CD4-positive, alpha-beta T cell treated with Interleukin-6 at 100 ng/mL for 8 hours (primary cell): ENCODE results near the gene ADCY3.
"Not testable (repeated sequence)": the region's sequence is repeated elsewhere in the genome, so short reads cannot be mapped to it uniquely, and the experiment has no call there.

ENCODE experiments used
- DNase-seq: peaks from one replicate; pipeline ENCODE4 v3.0.0-alpha.2; 2020; ENCODE audit warnings: mixed read lengths, low spot score

The ADCY3 gene

DNA sequence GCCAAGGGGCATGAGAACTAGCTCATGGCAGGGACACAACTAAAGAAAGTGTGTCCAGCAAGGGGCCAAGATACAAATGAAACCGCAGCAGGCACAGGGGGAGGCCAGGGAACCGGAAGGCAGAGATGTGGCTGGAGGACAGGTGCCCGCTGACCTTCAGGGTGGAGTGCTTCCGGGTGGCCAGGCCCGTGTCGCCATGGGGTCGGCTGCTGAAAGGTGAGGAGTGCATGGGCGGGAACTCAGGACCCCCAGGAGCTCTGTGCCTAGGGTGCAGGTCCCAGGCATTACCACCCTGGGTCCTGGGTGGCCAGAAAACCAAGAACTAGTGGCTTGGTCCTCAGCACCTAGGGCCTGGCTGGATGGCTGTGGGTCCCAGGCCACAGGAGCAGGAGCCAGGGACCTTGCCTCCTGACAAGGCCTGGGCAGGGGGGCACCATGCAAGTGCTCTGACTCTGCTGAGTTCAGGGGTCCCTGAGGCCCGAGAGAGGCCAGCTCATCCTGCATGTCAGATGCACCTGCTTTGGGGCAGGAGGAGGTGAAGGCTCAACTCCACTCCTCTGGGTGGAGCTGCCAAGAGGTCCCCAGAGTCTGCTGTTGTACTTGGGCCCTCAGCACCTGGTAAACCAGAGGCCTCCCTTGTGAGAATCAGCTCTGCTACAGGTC lies 75.9 kb downstream of the ADCY3 start:
- DNase-seq = no peak

DNA sequence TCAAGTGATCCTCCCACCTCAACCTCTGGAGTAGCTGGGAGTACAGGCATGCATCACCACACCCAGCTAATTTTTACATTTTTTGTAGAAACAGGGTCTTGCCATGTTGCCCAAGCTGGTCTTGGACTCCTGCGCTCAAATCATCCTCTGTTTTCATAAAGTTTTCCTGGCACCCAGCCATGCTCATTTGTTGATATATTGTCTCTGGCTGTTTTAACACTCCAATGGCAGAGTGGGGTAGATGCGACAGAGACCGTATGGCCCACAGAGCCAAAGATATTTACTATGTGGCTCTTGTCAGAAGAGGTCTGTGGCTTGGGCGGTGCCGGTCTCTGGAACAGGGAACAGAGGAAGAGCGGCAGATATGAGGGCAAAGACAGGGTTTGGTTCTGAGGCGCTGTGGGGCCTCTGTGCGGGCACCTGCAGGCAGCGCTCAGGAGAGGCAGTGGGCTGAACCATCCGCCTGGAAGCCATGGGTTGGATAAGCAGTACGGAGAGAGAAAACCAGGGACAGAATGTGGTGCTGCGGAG lies 76.6 kb downstream of the ADCY3 start:
- no peak for DNase-seq

DNA sequence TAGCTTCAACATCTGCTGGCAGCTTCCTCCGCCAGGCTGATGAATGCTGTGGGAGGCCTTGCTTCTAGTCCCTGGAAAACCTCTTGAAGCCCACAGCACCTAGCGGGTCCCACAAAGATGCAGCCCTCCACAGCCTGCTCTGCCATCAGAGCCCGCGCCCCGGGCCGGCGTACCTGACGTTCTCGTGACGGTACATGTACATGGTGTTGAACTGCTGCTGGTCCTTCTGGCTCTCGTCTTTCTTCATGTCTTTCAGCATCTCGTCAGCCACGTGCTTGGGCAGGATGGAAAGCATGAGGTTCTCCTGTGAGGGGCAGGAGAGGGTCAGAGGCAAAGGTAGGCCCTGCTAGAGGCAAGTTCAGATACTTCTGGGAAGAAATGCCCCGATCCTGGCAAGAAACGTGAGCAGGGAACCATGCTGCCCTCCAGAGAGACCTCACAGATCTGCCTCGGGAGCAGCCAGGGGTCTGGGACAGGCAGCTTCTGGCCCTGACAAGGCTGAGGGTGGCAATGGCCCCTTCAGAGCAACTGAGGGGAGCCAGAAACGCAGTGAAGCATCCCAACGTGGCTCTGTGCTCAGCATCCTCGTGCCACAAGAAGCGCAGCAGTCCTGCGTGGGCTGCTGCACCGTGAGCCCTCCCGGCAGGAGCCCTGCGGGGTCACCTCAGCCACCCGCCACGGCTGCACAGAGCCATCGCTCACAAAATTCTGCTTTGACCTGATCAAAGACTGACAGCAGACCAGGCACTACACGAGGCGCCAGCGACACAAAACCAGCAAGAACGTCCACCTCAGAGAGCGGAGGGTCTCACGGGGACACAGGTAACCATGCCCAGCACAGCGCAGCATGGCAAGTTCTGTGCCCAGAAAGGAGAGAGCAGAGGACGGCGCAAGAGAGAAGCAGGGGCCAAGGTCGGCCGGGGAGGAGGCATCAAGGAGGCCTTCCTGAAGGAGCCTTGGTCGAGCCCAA lies 77.7 kb downstream of the ADCY3 start:
- no peak for DNase-seq

DNA sequence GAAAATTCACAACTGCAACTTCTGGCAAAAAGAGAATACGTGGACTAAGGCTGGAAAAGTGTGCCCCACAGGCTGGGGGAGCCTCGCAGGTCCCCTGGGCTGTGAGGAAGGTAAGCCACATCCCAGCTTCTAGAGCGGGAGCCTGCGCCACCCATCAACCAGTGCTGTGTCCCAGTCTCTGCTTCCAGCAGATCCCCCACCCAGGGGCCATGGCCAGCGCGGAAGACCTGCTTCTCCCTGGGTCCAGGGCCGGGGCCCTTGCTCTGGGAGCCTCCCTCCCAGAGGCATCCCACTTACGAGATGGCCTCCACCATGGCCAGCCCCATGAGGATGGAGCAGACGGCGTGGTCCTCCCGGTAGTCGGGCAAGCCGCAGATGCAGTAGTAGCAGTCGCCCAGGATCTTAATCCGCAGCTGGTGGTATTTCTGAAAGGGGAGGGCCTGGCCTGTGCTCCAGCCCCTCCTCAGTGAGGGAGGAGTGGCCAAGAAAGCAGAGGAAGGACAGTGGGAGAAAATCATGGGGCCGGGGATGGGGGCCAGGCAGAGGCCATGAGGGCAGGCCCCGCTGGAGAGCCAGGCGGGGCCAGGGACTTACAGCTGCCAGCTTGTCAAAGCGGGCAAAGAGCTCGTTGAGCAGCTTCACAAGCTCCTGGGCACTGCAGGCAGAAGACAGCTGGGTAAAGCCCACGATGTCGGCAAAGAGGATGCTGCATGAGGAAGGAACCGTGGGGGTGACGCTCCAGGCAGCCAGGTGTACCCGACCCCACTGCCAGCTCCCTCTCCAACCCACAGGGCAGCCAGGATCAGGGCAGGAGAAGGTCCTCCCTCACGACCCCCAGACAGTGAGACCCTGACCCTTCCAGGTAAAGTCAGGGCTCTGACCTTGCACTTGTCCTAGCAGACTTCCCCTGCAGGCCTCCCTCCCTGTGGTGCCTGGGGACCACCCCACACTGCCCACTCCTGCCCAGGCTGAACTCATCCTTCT lies 78.8 kb downstream of the ADCY3 start:
- DNase-seq = no peak

DNA sequence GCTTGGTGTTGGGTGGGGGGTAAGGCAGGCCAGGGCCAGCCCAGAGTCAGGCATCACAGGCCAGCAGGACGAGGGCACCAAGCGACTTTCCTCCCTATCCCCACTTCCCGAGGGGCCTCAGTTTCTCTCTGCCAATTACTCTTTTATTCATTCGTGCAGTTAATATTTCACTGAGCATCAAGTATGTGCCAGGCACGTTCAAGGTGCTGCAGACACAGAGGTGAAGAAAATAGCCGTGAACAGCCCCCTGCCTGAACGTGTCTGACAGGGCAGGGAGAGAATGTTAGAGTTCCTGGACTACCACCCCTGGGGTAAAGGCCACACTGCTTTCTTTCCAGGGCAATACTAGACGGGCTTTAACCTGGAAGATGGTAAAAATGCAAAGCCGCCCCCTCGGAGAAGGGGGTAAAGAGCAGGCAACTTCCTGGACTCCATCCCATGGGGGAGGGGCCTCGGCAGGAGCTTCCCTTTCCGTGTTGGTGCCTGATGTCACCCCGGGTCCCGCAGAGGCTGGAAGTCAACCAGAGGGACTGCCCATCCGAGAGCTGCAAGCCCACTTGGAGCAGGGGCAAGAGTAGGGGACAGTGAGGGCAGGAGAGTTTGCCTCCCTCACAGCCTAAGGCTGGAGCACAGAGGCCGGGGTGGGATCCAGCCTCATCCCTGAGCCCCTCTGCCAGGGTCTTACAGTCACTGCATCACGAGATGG lies 79.7 kb downstream of the ADCY3 start:
- no peak for DNase-seq

DNA sequence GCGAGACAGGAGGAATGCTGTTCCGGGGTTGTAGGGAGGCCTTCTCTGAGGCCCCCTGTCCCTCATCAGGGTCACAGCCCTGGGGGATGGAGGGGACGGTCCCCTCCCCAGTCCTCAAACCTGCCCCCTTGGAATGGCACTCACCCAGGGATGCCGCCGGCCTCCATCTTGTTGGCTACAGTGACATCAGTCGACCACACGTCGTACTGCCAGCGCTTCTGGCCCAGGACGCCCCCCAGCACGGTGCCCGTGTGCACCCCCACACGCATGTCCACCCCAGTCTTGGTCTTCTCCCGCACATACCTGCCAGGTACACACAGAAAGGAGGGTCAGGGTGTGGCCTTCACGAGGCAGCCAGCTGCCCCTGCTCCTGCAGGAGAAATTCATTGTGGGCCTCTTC lies 80.3 kb downstream of the ADCY3 start:
- no peak for DNase-seq

DNA sequence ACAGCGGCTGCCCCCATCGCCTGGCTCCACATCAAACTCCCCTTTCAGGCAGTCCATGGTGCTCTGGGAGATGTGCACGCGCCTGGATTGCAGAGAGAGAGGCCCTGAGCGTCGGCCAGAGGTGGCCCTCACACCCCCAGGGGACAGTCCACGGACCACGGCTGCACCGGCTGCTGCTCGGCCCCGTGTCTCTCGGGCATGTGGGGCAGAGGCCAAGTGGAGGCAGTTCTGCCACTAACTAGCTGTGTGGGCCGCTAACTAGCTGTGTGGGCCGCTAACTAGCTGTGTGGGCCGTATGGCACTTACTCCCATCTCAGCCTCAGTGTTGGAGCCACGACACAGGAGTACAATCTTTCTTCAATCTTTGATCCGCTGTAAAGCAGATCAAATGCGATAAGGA lies 81.5 kb downstream of the ADCY3 start:
- no peak for DNase-seq

DNA sequence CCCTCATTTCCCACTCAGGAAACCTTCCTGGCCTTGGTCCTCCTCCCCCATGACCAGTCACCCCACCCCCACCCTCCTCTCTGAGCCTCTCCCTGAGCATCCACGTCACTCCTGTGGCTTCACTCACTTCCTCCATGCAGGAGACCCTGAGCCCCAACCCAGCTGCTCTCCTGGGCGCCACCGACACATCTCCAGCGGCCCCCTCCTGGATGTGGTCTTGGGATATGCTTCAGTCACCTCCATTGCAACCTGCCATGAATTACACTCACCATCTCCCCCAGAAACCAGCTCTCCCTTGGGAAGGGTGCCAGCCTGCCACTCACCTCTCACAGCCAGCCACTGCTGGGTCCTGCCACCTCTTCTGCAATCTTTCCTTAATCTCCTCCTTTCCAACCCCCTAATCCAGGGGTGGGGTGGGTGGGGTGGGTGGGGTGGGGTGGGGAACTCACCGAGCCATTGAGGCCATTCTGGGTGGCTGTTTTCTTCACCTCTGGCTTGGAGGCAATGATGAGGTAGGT lies 82.0 kb downstream of the ADCY3 start:
- no peak for DNase-seq

DNA sequence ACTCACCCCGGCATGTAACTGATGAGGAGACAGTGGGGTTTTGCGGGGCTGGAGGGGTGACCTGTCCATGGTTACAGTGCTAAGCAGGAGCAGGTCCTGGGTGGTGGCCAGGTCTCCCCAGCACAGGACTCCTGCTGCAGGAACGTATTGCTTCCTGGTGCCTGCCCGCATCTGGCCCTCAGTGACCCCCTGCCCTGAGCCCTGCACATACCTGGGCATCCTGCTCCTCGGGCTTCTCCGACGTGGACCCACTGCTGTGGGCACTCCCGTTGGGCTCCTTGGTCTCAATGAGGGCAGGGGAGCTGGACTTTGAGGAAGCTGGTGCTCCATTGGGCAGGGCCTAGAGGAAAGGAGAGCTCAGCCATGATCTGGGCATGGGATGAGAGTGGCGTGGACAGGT lies 83.3 kb downstream of the ADCY3 start:
- no peak for DNase-seq

DNA sequence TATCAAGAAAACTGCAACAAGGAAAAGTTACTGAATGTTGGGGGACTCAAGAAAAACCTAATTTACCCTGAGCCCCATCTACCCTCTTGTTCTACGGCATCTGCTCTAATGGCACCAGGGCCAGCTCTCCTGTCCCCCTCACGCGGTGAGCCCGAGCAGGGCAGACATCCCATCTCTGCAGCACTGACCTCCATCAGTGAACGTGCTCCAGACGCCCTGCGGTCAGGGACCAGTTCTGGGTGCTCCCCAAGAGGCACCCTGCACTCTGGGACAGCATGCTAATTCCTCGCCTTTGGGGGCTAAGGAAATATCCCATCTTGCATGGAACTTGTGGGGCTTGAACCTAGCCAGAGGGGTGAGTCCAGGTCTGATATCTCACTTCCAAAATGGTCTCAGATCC lies 83.8 kb downstream of the ADCY3 start:
- DNase-seq = no peak

DNA sequence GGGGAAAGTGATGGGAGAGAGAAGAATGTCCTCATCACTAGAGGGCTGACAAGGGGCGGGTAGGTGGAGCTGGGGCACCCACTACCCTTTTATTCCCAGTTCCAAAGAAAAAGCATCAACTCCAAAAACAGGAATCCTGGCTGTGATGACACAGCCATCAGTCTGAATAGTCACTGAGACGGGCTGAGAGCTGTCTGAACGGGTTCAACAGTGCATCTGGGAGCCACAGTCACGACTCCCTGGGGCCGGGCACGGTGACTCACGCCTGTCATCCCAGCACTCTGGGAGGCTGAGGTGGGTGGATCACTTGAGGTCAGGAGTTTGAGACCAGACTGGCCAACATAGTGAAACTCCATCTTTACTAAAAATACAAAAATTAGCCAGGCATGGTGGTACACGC lies 84.6 kb downstream of the ADCY3 start:
- DNase-seq = not testable (repeated sequence)

DNA sequence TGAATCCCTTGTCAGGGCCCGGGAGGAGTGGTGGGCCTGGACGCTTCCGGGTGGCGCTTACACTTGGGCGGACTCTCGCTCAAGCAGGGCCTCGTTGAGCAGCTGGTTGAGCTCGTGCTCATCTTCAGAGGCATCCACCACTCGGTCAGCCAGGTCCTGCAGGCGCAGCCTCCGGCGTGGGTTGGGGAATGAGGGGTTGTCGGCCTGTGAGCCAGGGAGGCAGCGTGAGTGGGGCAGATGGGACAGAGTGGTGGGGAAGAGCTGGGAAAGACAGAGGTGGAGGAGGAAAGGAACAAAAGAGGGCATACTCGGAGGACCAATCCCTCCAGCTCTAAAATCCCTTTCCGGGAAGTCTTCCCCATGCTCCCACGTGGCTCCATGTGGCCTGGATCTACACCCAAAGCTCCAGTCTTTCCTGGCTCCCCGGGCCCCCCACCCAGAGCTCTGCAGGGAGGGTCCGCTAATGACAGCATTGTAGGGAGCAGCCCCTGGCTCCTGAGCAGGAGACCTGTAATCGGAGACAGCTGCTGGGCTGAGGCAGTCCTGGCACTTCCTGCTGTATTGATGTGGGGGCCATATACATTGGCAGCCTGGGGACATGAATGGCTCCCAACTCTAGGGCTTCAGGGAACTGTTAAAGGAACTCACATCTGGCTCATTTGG lies 85.2 kb downstream of the ADCY3 start:
- DNase-seq = no peak

DNA sequence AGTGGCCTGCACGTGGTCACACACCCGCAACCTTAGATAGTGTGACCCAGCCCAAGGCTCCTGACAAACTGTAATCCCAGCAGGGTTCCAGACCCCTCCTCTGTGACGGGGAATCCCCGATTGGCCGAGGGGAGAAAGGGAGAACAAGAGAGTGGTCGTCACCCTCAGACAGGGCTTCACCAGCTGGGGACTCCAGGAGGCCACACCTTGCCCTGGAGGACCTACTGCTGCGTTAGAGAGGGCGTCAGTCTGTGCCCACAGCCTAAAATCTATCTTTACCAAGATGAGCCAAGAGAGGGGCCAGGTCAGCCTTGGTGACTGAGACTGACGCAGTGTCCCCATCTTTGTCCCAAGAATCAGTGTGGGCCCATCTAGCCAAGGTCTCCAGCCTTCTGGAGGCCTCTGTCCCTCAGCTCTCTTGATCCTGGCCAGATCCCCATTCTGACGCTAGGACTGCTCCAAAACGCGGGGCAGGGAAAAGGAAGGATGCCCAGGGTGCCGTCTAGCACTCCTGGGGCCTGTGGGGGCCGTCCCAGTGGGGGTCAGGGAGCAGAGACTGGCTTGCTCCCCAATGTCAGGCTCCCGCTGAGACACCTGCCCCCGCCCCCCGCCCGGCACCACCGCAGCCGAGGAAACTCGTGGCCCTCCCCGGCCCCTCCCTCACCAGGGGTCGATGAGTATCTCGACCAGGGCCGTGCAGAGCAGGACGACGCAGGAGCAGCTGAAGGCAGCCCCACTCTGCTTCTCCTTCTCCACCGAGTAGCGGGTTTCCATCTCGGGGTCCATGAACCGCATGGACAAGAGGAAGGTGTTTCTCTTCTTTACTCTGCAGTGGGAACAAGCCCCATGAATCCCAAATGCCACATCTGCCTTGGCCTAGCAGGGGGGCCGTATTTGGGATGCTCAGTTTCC lies 86.0 kb downstream of the ADCY3 start:
- no peak for DNase-seq

DNA sequence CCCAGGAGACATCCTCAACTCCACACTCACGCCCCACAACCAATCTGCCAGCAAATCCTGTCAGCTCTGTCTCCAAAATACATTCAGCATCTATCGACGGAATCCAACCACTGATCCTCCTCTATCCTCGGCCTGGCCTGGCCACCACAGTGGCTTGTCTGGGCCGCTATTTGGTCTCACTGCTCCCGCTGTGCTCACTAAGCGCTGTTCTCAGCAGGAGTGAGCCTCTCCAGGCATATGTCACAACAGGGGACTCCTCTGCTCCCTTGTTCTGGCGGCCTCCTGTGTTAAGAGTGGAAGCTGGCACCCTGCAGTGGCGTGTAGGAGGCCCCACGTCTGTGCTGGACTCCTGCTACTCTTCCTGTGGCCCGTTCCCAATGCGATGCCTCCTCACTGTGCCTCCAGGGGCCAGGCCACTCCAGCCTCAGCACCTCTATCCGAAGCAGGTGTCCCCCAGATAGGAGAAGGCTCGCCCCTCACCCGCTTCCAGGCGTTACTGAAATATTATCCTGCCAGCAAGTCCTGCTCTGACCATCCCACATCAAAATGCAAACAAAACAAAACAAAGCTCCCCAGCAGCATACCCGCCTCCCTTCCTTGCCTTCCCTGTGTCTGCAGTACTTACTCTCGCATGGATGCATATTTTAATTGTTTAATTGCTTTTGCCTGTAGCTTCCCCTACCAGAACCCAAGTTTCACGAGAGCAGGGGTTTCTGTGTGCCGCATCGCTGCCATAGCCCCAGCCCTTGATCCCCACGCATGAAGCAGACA lies 86.9 kb downstream of the ADCY3 start:
- DNase-seq = no peak

DNA sequence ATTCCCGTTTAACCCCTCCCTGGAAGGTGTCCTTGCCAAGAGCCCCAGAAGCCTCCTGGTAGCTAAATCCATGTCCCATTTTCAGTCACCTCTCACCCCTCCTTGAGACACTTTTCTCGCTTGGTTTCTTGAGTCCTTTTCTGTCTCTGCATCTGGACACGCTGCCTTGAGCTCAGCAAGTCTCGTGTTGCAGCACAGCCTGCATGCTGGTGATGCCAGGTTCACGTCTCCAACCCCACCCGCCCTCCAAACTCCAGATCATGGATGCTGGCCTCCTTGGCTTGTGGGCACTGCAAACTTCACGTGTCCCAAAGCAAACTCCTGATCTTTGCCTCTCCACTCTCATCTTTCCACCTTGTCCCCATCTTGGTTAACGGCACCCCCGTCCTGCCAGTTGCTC lies 87.5 kb downstream of the ADCY3 start:
- DNase-seq = no peak

DNA sequence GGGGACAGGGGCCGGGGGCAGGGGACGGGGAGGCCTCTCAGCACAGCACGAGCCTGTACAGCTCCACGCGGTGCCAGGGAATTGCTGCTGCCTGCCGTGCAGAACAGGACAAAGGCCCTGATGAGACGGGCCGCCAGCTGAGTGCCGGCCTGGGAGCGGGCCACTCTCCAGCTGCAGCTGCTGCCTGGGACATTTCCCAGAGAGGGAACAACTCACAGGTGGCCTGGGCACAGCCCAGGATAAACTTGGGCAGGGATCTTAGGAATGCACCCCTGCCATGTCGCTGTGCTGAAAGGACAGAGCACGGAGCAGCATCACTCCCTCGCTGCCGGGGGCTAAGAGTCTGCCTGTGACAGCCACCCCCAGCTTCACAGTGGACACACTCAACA lies 88.0 kb downstream of the ADCY3 start:
- DNase-seq = no peak

DNA sequence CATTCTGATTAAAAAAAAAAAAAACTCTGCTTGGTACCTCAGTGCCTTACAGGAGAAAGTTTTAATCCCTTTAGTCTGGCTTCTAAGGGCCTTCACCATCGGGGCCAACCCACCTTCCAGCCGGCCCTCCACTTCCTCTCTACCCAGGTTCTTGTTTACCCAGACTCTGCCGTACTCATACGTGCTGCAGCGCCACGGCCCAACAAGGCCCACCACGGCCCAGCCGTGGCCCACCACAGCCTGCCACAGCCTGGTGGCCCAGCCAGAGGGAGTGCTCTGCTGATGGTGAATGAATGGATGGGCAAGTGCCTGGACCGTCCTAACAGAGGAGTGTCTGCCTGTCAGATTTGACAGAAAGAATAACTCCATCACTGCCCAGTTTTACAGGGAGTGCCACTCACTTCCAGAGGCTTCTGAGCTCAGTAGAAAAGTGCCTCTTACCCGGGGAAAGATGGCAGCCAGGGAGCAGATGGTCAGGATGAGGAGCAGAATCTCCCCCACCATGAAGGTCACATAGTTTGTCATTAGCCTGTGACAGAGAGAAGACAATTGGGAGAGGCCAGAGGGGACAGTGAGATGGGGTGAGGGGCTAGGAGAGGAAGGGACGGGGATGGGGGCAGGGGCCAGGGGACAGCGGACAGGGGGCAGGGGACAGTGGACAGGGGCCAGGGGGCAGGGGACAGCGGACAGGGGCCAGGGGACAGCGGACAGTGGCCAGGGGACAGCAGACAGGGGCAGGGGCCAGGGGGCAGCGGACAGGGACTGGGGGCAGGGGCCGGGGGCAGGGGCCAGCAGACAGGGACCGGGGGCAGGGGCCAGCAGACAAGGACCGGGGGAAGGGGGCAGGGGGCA lies 88.6 kb downstream of the ADCY3 start:
- no peak for DNase-seq

DNA sequence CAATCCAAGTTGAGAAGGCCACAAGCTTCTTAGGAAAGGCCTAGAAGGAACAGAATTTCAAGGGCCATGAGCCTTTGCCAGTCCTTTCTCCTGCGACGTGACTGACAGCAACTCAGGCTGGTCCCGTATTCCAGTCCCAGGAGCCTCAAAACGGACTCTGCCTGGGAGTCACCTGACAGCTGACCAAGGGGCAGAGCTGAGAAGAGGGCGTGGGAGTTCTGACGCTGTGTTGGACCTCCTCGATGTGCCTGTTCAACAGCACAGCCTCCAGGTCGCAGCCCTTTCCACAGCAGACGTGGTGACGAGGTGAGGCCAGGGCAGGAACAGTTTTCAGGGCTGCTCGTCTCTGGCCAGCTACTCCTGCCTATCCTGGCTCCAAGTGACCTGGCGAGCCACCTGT lies 89.3 kb downstream of the ADCY3 start:
- no peak for DNase-seq
